GM21423 (cell line): ENCODE results near the gene CPLX4.
"Not testable (repeated sequence)": the region's sequence is repeated elsewhere in the genome, so short reads cannot be mapped to it uniquely, and the experiment has no call there.

Source experiments
- ATAC-seq: cut with Tn5 transposase; IDR thresholded peaks from one replicate; pipeline ENCODE4 v1.9.1; 2021; ENCODE audit warnings: mild to moderate bottlenecking, moderate library complexity; ENCODE audit not compliant: unreplicated experiment

CPLX4 gene

DNA sequence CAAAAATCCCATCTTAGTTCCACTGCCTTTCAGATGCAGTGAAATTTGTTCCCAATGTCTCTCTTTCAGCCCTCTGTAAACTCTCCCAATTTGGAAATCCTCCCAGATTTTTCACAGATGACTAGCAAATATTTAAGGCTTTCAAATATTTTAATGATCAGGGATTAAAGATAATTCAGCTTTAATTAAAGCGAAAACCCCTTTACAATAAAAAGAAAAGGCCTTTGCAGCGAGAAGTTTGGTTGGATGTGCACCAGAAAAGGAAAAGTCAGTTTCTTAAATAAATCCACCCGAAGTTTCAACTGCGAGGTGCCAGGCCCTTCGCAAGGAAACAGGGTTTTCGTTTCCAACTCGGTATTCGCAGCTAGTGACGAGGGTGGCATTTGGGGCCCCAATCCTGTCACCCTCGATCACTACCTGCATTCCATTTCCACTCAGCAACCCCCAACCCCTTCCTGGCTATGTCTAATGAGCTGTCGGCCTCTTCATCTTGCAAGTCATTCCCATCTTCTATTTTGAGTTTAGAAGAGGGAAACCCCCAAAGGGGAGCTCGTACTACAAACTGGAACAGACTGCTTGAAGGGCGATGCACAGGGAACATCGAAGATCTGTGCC is 46.7 kb downstream of the CPLX4 start:
- ATAC-seq: no peak

DNA sequence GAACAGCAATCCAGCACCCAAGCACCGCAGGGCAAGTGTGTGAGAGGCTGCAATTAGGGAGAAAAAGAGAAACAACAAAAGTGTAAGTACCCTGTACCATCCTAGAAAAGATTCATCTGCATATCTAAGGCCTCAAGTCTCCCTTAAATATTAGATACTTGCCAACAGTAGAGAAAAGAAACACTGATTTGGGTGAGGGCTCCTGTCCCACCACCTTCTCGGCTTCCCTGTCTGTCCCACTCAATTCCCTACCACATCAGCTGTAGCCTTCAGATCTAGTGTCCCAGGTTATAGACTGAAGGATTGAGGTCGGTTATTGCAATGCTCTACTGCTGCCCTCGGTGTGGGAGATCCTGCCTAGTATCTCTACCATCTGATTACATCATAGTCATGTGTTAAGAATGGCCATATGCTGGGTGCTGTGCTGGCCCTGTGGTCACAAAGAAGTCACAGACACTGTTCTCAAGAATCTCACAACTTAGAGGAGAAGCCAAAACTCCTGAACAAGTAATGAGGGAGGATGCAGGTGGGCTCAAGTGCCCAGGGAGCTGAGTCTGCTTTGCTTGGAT is 47.7 kb downstream of the CPLX4 start:
- ATAC-seq: no peak

DNA sequence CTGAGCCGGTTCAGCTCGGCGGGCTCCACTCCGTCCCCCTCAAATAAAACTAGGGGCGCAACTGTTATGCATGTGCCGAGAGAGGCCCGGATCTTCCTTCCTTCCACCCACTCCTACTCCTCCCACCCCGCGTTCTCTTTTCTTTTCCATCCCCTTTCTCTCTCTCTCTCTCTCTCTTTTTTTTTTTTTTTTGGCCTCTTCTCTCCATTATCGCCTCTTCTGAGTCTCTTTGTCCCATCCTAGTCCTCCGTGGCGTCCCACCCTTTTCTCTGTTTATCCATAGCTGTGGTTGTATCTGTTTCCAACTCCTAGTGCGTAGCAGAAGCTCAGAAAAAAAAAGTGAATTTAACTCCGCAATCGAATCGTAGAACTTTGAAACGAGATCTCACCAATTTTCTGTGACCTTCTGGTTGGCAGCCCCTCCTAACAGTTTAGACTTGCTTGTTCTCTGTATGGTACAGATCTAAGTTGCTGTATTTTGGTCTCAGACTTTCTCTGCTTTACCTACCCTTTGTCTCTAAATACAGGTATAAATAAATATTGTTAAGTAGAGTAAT is 48.8 kb downstream of the CPLX4 start:
- ATAC-seq: no peak

DNA sequence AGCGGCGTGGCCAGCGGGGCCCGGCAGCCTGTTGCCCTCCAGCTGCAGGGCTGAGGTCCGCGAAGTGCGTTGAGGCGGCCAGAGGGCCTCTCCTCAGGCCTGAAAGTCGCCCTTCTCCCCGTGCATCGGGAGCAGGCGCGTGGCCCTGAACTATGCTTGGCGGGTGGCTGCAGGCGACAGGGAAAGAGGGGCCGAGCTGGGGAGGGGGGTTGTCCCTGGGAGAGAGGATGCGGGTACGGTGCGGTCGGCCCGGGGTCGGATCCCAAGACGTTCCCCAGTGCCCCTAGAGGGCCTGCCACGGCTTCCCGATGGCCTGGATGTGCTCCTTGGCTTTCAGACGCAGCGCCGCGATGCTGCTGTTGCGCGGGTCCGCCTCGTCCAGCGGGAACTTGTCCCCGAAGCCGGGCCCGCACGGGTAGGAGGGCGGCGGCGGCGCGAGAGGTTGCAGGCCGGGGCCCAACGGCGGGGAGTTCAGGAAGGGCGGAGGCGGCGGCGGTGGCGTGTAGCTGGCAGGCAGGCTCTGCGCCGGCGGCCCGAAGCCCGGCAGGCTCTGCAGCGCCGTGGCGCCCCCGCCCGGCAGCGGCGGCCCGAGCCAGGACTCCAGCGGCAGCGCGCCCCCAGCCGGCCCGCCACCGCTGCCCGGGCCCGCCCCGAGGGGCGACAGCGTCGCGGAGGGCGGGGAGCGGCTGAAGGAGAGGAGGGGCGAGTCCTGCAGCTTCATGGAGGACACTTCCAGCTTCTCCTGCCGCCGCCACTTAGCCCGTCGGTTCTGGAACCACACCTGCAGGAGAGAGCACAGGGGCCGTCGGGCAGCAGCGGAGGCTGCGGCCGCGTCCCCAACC is 49.5 kb downstream of the CPLX4 start:
- peak; percentile 54 for ATAC-seq

- no peak for ATAC-seq
Observed at GRCh38 chr18:59268127-59268720, 50.2 kb downstream of the CPLX4 start.

GRCh38 chr18:59267503-59268126 is 50.8 kb downstream of the CPLX4 start:
- ATAC-seq: no peak

GRCh38 chr18:59266886-59267502 is 51.5 kb downstream of the CPLX4 start:
- no peak for ATAC-seq

DNA sequence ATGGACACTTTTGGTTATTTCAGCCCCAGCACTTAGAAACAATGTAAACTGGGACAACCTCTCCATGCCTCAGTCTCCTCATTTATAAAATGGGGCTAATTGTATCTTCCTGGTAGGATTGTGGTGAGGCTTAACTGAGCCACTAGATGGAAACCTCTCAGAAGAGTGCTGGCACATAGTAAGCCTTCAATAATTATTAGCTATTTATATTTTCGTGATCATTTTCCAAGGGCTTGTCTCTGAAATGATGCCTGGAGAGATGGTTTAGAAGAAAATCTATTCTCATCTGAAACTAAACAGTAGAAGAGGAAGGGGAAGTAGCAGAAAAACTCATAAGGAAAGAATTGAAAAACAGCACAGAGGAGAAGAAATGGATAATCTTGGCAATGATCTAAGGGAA is 52.0 kb downstream of the CPLX4 start:
- no peak for ATAC-seq

DNA sequence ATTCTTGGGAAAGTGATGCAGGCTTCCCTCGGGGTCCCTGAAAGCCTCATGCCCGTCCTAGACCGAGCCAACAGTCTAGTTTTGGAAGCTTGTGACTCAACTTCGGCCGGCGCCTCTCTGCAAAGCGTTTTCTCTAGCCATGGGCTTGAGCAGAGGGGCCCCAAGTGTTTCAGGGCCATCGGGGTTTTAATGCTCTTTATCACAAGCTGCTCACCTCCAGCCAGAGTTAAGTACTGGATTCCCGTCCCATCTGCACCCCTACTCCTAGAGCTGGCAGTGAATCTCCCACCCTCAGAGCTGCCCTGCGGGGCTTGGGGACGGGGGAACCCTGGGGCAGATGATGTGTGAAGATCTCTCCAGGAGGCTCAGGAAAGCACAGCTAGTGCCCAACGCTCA is 52.5 kb downstream of the CPLX4 start:
- ATAC-seq: no peak

GRCh38 chr18:59265246-59265973 is 53.0 kb downstream of the CPLX4 start:
- no peak for ATAC-seq

DNA sequence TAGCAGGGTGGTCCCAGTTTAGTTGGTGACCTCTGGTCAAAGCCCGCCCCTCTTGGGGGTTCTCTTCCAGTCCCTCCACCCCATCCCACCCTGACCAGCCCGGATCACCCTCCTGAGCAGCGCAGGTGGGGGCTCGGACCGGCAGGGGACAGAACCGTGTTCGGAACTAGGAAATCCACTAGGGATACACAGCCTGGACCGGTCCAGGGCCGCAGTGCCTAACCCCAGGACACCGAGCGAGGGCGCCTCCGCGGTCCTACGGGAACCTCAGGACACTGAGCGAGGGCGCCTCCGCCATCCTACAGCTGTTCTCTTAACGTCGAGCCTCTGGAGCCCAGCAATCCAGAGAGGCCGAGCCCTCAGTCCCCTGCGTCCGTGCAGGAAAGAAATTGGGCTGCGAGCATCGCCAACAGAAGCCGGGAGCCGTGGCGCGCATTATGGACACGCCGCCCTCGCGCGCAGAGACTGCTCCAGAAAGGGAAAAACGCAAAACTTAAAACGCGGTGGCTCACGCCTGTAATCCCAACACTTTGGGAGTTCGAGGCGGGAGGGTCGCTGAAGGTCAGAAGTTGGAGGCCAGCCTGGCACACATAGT is 53.7 kb downstream of the CPLX4 start:
- ATAC-seq: no peak

DNA sequence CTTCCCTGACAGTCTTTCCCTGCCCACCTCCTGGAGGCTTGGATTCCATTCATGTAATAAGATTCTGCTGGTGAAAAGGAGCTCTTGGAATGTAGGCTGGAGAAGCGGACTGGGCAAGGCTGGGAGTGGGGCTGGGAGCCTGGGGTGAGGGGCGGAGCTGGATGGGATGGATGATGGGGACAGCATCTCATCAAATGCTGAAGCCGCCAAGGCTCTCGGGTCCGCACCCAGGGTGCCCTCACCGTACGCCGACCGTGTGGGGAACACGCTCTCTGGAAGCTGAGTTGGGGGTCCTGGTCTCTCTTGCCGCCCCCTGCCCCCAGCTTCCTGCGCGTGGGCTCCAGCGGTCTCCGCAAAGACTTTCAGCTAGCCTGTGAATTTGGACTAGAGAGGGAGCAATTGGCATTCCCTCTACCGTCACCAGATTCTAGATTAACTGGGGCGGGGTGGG is 54.3 kb downstream of the CPLX4 start:
- no peak for ATAC-seq

- no peak for ATAC-seq
Observed at GRCh38 chr18:59263661-59264060, 54.8 kb downstream of the CPLX4 start.

DNA sequence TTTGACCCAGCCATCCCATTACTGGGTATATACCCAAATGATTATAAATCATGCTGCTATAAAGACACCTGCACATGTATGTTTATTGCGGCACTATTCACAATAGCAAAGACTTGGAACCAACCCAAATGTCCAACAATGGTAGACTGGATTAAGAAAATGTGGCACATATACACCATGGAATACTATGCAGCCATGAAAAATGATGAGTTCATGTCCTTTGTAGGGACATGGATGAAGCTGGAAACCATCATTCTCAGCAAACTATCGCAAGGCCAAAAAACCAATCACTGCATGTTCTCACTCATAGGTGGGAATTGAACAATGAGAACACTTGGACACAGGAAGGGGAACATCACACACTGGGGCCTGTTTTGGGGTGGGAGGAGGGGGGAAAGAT is 56.2 kb downstream of the CPLX4 start:
- not testable (repeated sequence) for ATAC-seq

DNA sequence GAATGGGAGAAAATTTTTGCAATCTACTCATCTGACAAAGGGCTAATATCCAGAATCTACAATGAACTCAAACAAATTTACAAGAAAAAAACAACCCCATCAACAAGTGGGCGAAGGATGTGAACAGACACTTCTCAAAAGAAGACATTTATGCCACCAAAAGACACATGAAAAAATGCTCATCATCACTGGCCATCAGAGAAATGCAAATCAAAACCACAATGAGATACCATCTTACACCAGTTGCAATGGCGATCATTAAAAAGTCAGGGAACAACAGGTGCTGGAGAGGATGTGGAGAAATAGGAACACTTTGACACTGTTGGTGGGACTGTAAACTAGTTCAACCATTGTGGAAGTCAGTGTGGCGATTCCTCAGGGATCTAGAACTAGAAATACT is 56.6 kb downstream of the CPLX4 start:
- ATAC-seq: not testable (repeated sequence)

DNA sequence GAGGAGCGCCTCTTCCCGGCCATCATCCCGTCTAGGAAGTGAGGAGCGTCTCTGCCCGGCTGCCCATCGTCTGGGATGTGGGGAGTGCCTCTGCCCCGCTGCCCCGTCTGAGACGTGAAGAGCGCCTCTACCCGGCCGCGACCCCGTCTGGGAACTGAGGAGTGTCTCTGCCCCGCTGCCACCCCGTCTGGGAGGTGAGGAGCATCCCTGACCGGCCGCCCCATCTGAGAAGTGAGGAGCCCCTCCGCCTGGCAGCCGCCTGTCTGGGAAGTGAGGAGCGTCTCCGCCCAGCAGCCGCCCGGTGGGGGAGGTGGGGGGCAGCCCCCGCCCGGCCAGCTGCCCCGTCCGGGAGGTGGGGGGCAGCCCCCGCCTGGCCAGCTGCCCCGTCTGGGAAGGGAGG is 63.0 kb downstream of the CPLX4 start:
- ATAC-seq: not testable (repeated sequence)

GRCh38 chr18:59249199-59249774 is 69.2 kb downstream of the CPLX4 start:
- ATAC-seq: no peak

GRCh38 chr18:59246796-59247195 is 71.7 kb downstream of the CPLX4 start:
- no peak for ATAC-seq
